K562 (cell line): ENCODE measurements around the gene LOXHD1. TPM values are rescaled to one million over a fixed set of nuclear protein-coding genes. Genes with fewer than 3 reads are reported as not detected.

Experiments used
- ATAC-seq: fragments of 200-7000 bp; cut with Tn5 transposase; 3 replicates; pipeline ENCODE4 v1.9.1; 2020; ENCODE audit warnings: moderate library complexity
- BruUV-seq: library from RNA; stranded (reverse); fragments of 400-500 nt; replicated peaks from 2 replicates; lab custom pipeline; 2021; lab: Mats Ljungman, UMichigan
- CTCF ChIA-PET: fragments of 300-600 bp; formaldehyde crosslinking; extraction: SDS; loops from one replicate; lab custom pipeline; 2021; ENCODE audit warnings: low intra/inter-chr PET ratio; lab: Yijun Ruan, JAX
- POLR2A ChIA-PET: fragments of 300-600, 350-650 bp; sonication (Branson Sonifier 250); formaldehyde crosslinking; extraction: SDS; loops from one replicate; lab custom pipeline; 2021; ENCODE audit warnings: antibody characterized with exemption, inconsistent platforms; lab: Yijun Ruan, JAX
- DNase-seq, 4 experiments: peaks; one replicate each; pipeline versions ENCODE4 v3.0.0 to v3.0.0-alpha.2; 2011 to 2018; ENCODE audit warnings: low spot score in 3 of 4, mixed read lengths in 3 of 4; ENCODE audit errors: extremely low read depth in 1 of 4
- FAIRE-seq: peaks from 2 replicates; lab custom pipeline; 2011; peaks lifted over from hg19 to GRCh38; lab: Jason Lieb, UNC
- H2AFZ ChIP-seq: 2 replicates; pipeline ENCODE4 v1.6.0; 2011; ENCODE audit warnings: low read depth, low read length, control low read depth, inconsistent platforms
- H3K27ac ChIP-seq: fragments of 200-600 bp; 3 replicates; pipeline ENCODE4 v1.8.0; 2011; ENCODE audit warnings: low read depth, mild to moderate bottlenecking, control low read depth, inconsistent platforms, low read length, moderate library complexity, mixed read lengths; ENCODE audit errors: extremely low read depth
- H3K27me3 ChIP-seq, 2 experiments: fragments of 300-600 bp in 1 of 2; 2 replicates in 1 of 2; 3 replicates in 1 of 2; pipeline versions ENCODE4 v1.6.0 to v1.8.0; 2011; ENCODE audit warnings: inconsistent platforms in 2 of 2, low read length in 2 of 2, mild to moderate bottlenecking in 1 of 2, mixed read lengths in 1 of 2, moderate library complexity in 1 of 2; ENCODE audit not compliant: control insufficient read depth in 2 of 2, insufficient read depth in 2 of 2
- H3K36me3 ChIP-seq: fragments of 300-600 bp; 3 replicates; pipeline ENCODE4 v1.8.0; 2011; ENCODE audit warnings: mild to moderate bottlenecking, low read length, inconsistent platforms; ENCODE audit not compliant: control insufficient read depth, insufficient read depth
- H3K4me1 ChIP-seq, 2 experiments: fragments of 200-600 bp in 1 of 2; replicated peaks in 1 of 2; 2 replicates in 1 of 2; 3 replicates in 1 of 2; pipeline versions ENCODE4 v1.5.1 to v1.8.0; 2011; ENCODE audit warnings: inconsistent platforms in 2 of 2, low read length in 2 of 2, mild to moderate bottlenecking in 1 of 2, mixed read lengths in 1 of 2, moderate library complexity in 1 of 2; ENCODE audit not compliant: control insufficient read depth in 2 of 2, insufficient read depth in 2 of 2
- H3K4me2 ChIP-seq: 2 replicates; pipeline ENCODE4 v1.6.1; 2011; ENCODE audit warnings: low read length, control low read depth, inconsistent platforms, mixed read lengths; ENCODE audit not compliant: insufficient read depth
- H3K4me3 ChIP-seq: fragments of 200-600 bp; sonication (generic), shearing (Covaris generic); 2 replicates; pipeline ENCODE4 v1.5.1; 2016; ENCODE audit warnings: control low read depth, inconsistent platforms
- H3K79me2 ChIP-seq: fragments of 200-600 bp; 3 replicates; pipeline ENCODE4 v1.8.0; 2011; ENCODE audit warnings: low read length, inconsistent platforms; ENCODE audit not compliant: control insufficient read depth, insufficient read depth
- H3K9ac ChIP-seq, 2 experiments: 2 replicates each; pipeline versions ENCODE4 v1.6.0 to v1.6.1; 2011; ENCODE audit warnings: low read depth in 2 of 2, low read length in 2 of 2, control low read depth in 1 of 2, inconsistent platforms in 1 of 2, mild to moderate bottlenecking in 1 of 2, mixed read lengths in 1 of 2; ENCODE audit not compliant: insufficient read depth in 1 of 2
- H3K9me1 ChIP-seq: one replicate; pipeline ENCODE4 v1.6.0; 2011; ENCODE audit warnings: inconsistent platforms, mild to moderate bottlenecking, low read length, moderate library complexity; ENCODE audit not compliant: control insufficient read depth, insufficient read depth
- H3K9me3 ChIP-seq: replicated peaks from 2 replicates; pipeline ENCODE4 v1.5.1; 2011; ENCODE audit warnings: low read depth, low read length, inconsistent platforms; ENCODE audit not compliant: control insufficient read depth, insufficient read depth
- H4K20me1 ChIP-seq: replicated peaks from 2 replicates; pipeline ENCODE4 v1.6.1; 2011; ENCODE audit warnings: low read length, inconsistent platforms, mixed read lengths; ENCODE audit not compliant: control insufficient read depth, insufficient read depth
- AFF1 ChIP-seq, 2 experiments: fragments of 450-650 bp; IDR thresholded peaks; 2 replicates each; pipeline ENCODE4 v1.6.1; 2018; ENCODE audit warnings: mild to moderate bottlenecking in 2 of 2, low read depth in 1 of 2; ENCODE audit not compliant: partially characterized antibody in 2 of 2
- CEBPB ChIP-seq: fragments of 450-650 bp; IDR thresholded peaks from 2 replicates; pipeline ENCODE4 v1.6.1; 2016; ENCODE audit warnings: missing genetic modification characterization, missing compliant biosample characterization
- CEBPG ChIP-seq, 3 experiments: fragments of 200-800 bp in 1 of 3; sonication (Bioruptor generic) in 1 of 3; sonication (generic) in 1 of 3; formaldehyde crosslinking in 1 of 3; IDR thresholded peaks in 2 of 3; conservative IDR thresholded peaks in 1 of 3; 2 replicates each; pipeline versions ENCODE4 v1.6.1 to v1.8.0; 2016 to 2022; ENCODE audit warnings: missing compliant biosample characterization in 2 of 3, missing genetic modification characterization in 2 of 3, mild to moderate bottlenecking in 1 of 3, missing genetic modification reagents in 1 of 3
- HMBOX1 ChIP-seq: sonication (generic); IDR thresholded peaks from 2 replicates; pipeline ENCODE4 v1.6.1; 2016
- JUN ChIP-seq, 2 experiments: sonication (generic) in 1 of 2; formaldehyde crosslinking in 1 of 2; IDR thresholded peaks; 2 replicates each; pipeline versions ENCODE4 v1.6.1 to v1.8.0; 2012 to 2022; ENCODE audit warnings: borderline replicate concordance in 2 of 2, mild to moderate bottlenecking in 2 of 2, improper control_type of control experiment in 1 of 2, low read depth in 1 of 2, low read length in 1 of 2, missing genetic modification reagents in 1 of 2
- KDM4B ChIP-seq, 2 experiments: fragments of 450-650 bp in 1 of 2; sonication (generic) in 1 of 2; IDR thresholded peaks; 2 replicates each; pipeline ENCODE4 v1.6.1; 2016 to 2017; ENCODE audit warnings: borderline replicate concordance in 2 of 2, antibody characterized with exemption in 1 of 2, low read depth in 1 of 2, mild to moderate bottlenecking in 1 of 2
- MAX ChIP-seq: sonication (generic); formaldehyde crosslinking; IDR thresholded peaks from 2 replicates; pipeline ENCODE4 v1.9.0; 2022; ENCODE audit warnings: mild to moderate bottlenecking, missing genetic modification reagents
- NONO ChIP-seq, 2 experiments: fragments of 200-400 bp in 1 of 2; fragments of 450-650 bp in 1 of 2; formaldehyde crosslinking in 1 of 2; IDR thresholded peaks; 2 replicates each; pipeline ENCODE4 v1.6.1; 2017; ENCODE audit warnings: low read depth in 2 of 2, mild to moderate bottlenecking in 2 of 2, moderate library complexity in 2 of 2, low read length in 1 of 2
- PTBP1 ChIP-seq: fragments of 200-400 bp; formaldehyde crosslinking; IDR thresholded peaks from 2 replicates; pipeline ENCODE4 v1.6.1; 2017; ENCODE audit warnings: low read depth, low read length
- PYGO2 ChIP-seq: fragments of 450-650 bp; IDR thresholded peaks from 2 replicates; pipeline ENCODE4 v1.6.1; 2016; ENCODE audit warnings: mild to moderate bottlenecking, missing genetic modification characterization, moderate library complexity, missing compliant biosample characterization
- RAD51 ChIP-seq: fragments of 450-650 bp; IDR thresholded peaks from 2 replicates; pipeline ENCODE4 v1.7.1; 2016; ENCODE audit warnings: low read depth, mild to moderate bottlenecking, borderline replicate concordance
- ZKSCAN8 ChIP-seq: fragments of 200-800 bp; sonication (Bioruptor generic); IDR thresholded peaks from 2 replicates; pipeline ENCODE4 v1.6.1; 2016; ENCODE audit warnings: missing genetic modification characterization, missing compliant biosample characterization
- ZNF224 ChIP-seq: sonication (generic); formaldehyde crosslinking; IDR thresholded peaks from 2 replicates; pipeline ENCODE4 v1.8.0; 2022; ENCODE audit warnings: mild to moderate bottlenecking, missing genetic modification reagents
- ZNF347 ChIP-seq: fragments of 450-650 bp; formaldehyde crosslinking; IDR thresholded peaks from 2 replicates; pipeline ENCODE4 v1.4.0; 2020; ENCODE audit warnings: low read depth, mild to moderate bottlenecking, moderate library complexity
- WGBS: fragments of 100-300 bp; shearing (Covaris generic); methylation state at CpG from one replicate; pipeline ENCODE4 v1.1.6; 2016; ENCODE audit warnings: low coverage, mixed read lengths; ENCODE audit not compliant: insufficient coverage; ENCODE audit errors: missing lambda C conversion rate; 5-methylcytosine and 5-hydroxymethylcytosine counted together
- in situ Hi-C: fragments of 300-500 bp; cut with MboI; formaldehyde crosslinking; loops from 4 replicates; pipeline ENCODE4 v1.15.0; 2018; ENCODE audit warnings: inconsistent platforms, mixed read lengths
- intact Hi-C: fragments of 100-400 bp; cut with micrococcal nuclease; formaldehyde crosslinking; loops from 2 replicates; pipeline ENCODE4 v1.14.2; 2022
- polyA plus RNA-seq, 8 experiments: library from polyadenylated mRNA; depleted of rRNA in 4 of 8; stranded (reverse) in 5 of 8; unstranded in 3 of 8; fragments of >200 nt; fragmentation: Nextera tagmentation in 2 of 8; fragmentation: Illumina TruSeq in 1 of 8; extraction: Ambion mirVana in 2 of 8; extraction: Trizol in 1 of 8; gene quantifications; 2 replicates each; pipeline versions ENCODE4 v1.2.1 to v1.2.3, GENCODE V29; 2011 to 2014; ENCODE audit warnings: inconsistent platforms in 1 of 8, missing spikeins in 1 of 8
- total RNA-seq, 7 experiments: library from RNA; depleted of rRNA in 6 of 7; stranded (reverse); fragments of >200 nt in 6 of 7; fragmentation: Illumina TruSeq in 2 of 7; extraction: Trizol in 2 of 7; gene quantifications; 2 replicates each; pipeline versions ENCODE4 v1.2.1 to v1.2.3, GENCODE V29; 2011 to 2021; ENCODE audit warnings: low replicate concordance in 1 of 7

LOXHD1 gene
- total and polyA plus RNA-seq, 9 of the 15 experiments (the other 6 are each of a cell fraction or from before 2014, with no cell fraction given), result not detected

GRCh38 chr18:46560671-46561045 is 96.4 kb downstream of the LOXHD1 start:
- WGBS, result 66% methylated on average over 10 of the region's 11 CpGs
- no peaks in the 10 kb centered on the region for H3K36me3 ChIP-seq
- FAIRE-seq (no peak), ATAC-seq (no peak), DNase-seq (no peak)
- no peak overlapping the region for H3K4me2 ChIP-seq
- no peaks in the 10 kb centered on the region for H4K20me1 ChIP-seq
- no peaks in the 10 kb centered on the region for H3K9me3 ChIP-seq
- no peaks in the 10 kb centered on the region for H3K79me2 ChIP-seq
- no peaks in the 10 kb centered on the region for H3K9me1 ChIP-seq
- no peak overlapping the region for H3K27ac ChIP-seq
- peaks cover 0 to 20% of the 10 kb centered on the region in 2 experiments; a peak in 2 of 5 replicates for H3K27me3 ChIP-seq
- CTCF ChIA-PET, result no interaction called here
- H3K4me1 ChIP-seq, result no peaks in the 10 kb centered on the region
- POLR2A ChIA-PET, result no interaction called here
- H3K9ac ChIP-seq, result no peak overlapping the region
- no peak overlapping the region for H3K4me3 ChIP-seq
- no peak overlapping the region for H2AFZ ChIP-seq
- TF ChIP-seq CEBPB (tag) (no peak), HMBOX1 (no peak), KDM4B (IDR thresholded peaks at IDR 0.05; ENCODE audit: borderline replicate concordance in 2 of 2, low read depth in 1 of 2) (no peak), JUN (IDR thresholded peaks at IDR 0.05; ENCODE audit: borderline replicate concordance, low read depth, low read length) (no peak), JUN (CRISPR knock-in tag; IDR thresholded peaks at IDR 0.05; ENCODE audit: borderline replicate concordance) (no peak), PYGO2 (no peak), NONO (IDR thresholded peaks at IDR 0.05; ENCODE audit: low read depth in 2 of 2, low read length in 1 of 2) (no peak), AFF1 (IDR thresholded peaks at IDR 0.05; ENCODE audit: low read depth in 1 of 2, partially characterized antibody in 2 of 2) (no peak), ZNF347 (no peak), RAD51 (no peak), PTBP1 (no peak), ZNF224 (no peak), MAX (CRISPR knock-in tag) (no peak), ZKSCAN8 (CRISPR knock-in tag) (no peak), CEBPG (CRISPR knock-in tag; IDR thresholded peaks at IDR 0.05) (no peak), CEBPG (tag; conservative IDR thresholded peaks at IDR 0.05 in 1 of 2, IDR thresholded peaks at IDR 0.05 in 1 of 2) (no peak)
- BruUV-seq, result no TSS peak
- intact Hi-C loops, result no loop called here
- in situ Hi-C loops, result no loop called here
